Left lobe of liver (tissue), 2 donors: ENCODE measurements around the gene SULF2. TPM values are rescaled to one million over a fixed set of nuclear protein-coding genes. Genes with fewer than 3 reads are reported as not detected.

ENCODE experiments used
- ATAC-seq: fragments of 200-7000 bp; cut with Tn5 transposase; one replicate; pipeline ENCODE4 v1.9.1; 2020; ENCODE audit warnings: mild to moderate bottlenecking, moderate library complexity
- DNase-seq: peaks from one replicate; pipeline ENCODE4 v3.0.0-alpha.2; 2020; ENCODE audit warnings: low spot score
- total RNA-seq: library from RNA; stranded (reverse); gene quantifications from one replicate; pipeline ENCODE4 v1.2.1, GENCODE V29; 2021
- donor health status: DM: no; HTN: no; CAD: no; lungs with moderate emphysema.
- donor health status: DM: no; HTN: yes; CAD: no.

SULF2 gene
- total RNA-seq, 1 donor from 2014 or later = 110 TPM

DNA sequence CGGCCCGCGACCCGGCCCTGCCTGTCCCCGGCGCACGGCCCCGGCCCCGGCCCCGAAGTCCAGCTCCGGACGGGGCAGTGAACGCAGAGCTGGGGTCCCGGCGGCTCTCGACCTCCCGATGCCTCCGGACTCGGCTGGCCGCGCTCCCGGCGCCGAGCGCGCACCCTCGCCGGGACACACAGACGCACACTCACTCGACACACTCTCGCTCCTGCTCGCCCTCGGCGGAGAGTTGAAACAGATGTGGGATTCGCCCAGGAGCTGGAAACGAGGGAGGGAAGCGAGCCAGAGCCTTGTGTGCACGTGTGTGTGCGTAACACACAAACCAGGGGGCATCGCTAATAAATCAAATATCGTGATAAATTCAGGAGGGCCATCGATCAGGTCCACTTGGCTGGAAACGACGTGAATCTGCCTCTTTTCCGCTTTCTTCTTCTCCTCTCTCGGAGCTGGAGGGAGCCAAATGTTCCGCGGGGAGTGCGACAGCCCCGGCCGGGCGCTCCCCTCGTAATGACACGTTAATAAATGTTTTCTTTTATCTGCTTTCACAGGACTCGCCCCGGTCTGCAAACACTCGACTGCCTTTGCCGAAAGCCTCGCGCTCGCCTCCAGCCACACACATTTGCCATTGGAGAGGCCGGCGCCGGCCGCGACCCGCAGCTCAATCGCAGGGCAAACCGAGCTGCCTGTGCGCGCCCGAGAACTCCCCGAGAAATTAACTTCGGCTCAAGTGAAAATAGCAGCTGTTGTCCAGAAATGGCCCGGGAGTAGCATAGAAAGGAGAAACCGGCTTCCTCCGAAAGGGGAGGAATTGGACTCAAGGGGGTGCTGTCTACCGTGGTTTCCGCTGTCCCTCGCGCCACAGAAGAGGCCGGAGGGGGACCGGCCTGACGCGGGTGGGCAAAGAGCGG, 828 bp upstream of the SULF2 start:
- DNase-seq (peak; percentile 74), ATAC-seq (peak; percentile 67)

DNA sequence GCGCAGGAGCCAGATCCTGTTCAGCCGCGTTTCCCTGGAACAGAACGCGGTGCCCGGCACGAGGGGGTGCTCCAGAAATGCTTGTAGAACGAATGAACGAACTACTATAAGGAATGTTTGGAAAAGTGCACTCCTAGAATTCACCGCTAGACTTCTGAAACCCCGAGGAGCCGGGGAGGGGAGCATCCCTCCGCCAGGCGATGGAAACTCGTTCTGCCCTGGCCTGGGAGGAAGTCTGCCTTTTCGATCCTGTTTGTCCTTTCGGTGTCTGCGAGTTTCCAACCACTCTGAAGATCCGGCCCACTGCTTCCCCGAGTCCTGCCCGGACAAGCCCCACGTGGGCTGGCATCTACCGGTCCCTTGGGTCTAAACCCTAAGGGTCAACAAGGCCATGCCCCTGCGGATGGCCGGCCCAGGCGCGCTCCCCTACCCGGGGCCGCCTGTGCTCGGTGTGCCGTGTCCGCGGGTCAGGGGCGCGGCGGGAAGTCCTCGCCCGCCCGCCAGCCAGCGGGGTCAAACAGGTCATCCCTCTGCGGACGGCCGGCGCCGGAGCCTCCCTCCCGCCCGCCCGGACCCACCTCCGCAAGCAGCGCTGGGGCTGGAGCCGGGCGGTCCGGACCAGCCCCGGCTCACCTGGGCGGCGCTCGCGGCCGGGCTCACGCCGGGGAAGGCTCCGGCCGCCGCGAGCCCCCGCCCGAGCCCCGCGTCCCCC, 526 bp downstream of the SULF2 start:
- ATAC-seq (peak; percentile 46), DNase-seq (peak; percentile 63)

DNA sequence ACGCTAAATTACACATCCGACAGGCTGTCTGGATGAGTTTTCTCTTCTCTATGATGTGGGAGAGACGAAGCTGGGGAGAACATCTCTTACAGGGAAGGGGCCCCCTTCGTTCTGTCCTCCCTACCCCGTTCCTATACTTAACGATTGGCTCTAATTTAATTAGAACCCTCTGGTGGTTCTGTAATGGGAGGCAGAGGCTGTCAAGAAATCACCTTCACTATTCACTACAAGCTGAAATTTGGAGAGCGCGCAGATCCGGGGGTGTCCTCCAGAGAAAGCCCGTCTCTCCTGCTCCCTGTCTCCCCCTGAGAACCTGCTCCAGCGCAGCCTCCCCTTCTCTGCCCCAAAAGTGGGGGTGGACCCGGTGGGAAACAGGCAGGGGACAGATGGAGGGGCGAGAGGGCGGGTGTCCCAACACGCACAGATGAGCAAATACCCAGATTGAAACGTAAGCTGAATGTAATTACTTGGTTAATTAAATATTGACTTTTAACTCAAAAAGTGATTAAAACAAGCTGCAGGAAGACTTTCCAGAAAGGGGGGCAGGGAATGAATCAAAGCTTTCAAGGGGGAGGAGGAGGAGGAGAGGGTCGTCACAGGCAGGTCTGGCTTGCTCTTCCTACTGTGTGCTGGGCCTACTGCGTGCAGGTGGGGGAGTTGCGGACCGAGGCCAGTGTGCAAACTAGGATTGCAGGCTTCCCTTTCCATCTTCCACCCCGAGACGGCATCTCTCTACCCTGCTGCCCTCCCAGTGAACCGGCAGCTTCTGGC, 1.3 kb downstream of the SULF2 start:
- no peak for DNase-seq
- no peak for ATAC-seq

DNA sequence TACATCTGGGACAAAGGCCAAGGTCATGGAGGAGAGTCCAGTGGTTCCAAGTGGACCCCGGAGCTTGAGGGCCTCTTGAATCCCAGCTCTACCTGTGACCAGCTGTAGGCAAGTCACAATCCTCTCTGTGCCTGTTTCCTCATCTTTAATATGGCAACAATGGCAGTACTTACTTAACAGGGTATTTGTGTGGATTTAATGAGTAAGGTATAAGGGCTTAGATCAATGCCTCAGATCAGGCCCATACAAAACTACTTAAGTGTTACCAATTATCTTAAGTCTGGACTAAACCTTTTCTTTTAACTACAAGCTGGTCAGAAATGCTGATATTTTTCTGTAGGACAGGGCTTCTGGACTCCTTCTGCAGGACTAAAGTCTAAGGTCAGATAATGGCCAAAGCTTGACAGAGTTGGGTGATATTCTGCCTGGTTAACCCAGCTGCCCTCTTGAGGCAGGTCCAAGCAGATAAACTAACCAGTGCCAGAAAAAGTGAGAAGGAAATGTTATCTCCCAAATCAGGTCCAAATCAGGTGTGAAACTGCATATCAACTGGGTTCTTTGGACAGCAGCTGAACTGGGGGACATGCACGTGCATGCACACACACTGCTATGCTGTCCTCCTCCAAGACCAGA, 2.2 kb downstream of the SULF2 start:
- ATAC-seq = peak; percentile 55
- peak; percentile 60 for DNase-seq

DNA sequence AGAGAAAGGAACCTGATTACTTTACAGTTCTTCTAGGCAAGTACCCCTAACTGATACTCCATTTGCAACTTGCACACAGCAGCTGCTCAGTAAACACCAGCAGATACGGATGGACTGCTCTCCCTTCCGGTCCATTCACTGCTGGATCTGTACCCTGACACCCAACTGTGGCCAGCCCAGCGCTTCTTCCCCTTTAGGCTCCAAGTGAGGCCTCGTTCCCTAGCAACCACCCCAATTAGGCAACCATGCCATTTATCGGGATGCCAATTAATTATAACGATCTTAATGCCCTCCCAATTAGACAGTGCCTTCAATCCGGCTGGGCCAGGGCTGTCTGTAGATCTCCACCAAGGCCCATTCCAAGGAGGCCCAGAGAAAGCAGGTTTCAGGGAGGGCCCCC, 3.2 kb downstream of the SULF2 start:
- ATAC-seq (no peak), DNase-seq (no peak)

DNA sequence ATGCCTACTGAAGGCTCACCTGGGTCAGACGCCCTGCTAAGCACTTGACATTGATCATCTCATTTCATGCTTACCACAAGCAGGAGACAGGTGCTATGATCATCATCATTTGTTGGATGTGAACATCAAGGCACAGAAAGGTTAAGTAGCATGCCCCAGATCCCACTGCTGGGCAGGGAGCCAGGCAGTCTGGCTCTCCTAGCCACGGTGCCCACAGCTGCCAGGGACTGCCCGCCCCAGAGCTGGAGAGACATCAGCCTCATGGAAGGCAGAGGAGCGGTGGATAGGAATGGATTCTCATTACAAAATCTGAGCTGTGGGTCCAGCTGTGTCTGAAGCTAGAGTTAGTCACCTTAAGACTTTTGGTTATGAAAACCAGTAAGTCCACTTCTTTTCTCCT, 3.6 kb downstream of the SULF2 start:
- DNase-seq = peak; percentile 63

DNA sequence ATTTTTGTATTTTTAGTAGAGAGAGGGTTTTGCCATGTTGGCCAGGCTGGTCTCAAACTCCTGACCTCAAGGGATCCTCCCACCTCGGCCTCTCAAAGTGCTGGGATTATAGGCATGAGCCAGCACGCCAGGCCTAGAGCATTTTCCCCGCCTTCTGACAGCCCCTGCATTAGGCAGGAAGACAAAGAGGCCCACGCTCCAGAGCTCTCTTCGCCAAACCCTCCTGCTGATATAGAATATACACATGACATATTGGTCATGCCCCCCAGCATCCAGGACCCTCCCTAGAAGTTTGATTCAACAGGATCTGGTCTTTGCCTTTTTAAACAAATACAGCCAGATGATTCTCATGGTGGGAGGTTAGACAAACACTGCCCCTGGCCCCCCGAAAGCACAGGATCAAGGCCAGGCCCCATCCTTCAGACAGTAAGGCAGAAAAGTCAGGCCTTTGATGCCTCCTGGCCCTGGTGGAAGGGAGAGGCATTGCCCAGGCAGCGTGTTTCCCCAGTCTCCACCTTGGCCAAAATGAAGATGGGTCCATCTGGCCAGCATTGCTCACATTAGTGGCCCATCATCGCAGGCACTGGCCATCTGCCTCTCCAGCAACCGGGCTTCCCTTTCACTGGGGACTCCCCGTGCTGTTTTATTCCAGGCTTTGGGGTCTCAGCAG, 4.4 kb downstream of the SULF2 start:
- ATAC-seq = no peak

More for the DNA sequence above, 3.6 kb downstream of the SULF2 start:
- no peak for ATAC-seq

DNA sequence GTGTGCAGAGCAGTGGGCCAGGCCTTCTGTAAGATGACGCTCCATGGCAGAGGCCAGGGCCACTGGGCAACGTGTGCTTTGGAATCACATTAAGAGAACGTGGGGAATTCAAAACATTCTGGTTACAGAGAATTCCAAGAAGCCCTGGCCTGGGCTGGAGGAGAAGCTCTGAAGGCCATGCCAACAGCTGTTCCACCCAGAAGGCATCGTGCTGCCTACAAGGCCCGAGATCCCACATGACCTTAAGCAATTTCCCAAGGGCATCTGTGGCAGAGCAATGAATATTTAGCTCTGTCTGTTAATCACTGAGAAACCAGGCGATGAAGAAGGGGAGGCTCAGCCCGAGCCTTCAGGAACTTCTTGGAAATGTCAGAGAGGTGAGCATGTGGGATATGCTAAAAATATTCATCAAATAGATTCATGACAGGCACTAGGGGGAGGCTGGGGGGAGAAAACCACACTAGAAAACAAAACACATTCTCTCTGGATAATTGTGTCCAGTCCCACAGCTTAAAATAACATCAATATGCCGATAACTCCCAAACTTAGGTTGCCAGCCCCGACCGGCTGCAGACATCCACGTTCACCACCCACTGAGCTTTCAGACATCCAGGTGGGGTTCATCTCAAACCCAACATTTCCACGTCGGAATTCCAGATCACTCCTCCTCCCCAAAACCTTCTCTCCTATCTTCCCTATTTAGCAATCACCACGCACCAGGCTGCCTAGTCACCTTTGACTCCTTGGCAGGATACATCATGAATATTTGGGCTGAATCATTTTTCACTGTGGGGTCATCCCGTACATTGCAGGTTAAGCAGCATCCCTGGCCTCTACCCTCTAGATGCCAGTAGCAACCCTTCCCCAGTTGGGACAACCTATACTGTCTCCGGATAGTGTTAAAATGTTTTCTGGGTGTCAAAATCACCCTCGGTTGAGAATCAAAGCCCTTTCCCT, 6.6 kb downstream of the SULF2 start:
- ATAC-seq = peak; percentile 67
- peak; percentile 52 for DNase-seq

More for the DNA sequence above, 4.4 kb downstream of the SULF2 start:
- no peak for DNase-seq

DNA sequence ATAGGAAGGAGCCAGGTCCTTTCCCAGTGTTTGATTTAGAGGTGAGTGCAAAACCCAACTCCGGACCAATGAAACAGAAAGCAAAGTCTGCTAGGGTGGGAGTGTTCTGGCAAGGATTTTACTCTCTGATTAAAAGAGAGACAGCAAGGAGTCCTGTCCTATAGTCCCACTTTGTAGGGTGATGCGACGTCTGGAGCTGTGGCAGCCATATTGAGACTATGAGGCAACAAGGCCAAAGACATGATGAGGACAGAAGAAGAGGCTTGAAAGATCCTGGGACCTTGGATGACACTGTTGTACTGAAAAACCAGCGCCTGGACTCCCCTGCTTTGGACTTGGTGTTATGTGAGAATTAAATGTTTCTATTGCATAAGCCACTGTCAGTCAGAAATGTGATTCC, 8.1 kb downstream of the SULF2 start:
- DNase-seq = no peak

DNA sequence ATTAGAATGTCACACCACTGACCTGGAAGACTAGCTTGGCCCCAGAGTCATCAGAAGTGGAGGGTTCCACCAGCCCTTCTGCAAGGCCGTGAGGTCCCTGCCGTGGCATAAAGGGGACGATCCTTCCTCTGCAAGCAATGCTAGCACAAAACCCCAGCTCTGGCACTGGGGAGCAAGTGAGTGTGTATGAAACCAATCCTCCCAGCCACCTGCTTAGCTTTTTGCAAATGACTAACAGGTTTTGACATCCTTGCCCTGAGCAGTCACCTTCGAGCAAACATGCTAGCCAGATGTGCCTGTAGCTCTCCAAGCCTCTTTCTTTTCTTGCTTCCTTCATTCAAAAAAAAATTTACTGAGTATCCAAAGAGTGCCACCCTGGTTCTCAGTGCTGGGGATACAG, 8.6 kb downstream of the SULF2 start:
- DNase-seq = no peak
- ATAC-seq = no peak

More for the DNA sequence above, 8.1 kb downstream of the SULF2 start:
- no peak for ATAC-seq

DNA sequence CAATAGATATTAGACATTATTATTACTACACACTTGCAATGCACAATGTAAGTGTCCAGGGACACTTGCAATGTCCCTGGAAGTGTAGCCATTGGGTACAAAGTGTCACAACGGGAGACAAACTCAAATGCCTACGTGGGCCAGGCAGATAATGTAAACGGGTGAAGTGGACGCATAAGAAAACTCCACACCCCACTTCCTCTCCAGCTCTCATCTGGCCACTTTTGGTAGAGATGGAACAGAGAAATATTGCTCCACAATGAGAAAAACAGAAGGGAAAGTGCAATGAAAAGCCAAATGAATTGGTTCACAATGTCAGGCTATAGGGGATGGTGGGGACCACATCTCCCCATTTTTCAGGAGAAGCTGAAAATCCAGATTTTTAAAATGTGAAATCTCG, 9.4 kb downstream of the SULF2 start:
- no peak for ATAC-seq
- no peak for DNase-seq

DNA sequence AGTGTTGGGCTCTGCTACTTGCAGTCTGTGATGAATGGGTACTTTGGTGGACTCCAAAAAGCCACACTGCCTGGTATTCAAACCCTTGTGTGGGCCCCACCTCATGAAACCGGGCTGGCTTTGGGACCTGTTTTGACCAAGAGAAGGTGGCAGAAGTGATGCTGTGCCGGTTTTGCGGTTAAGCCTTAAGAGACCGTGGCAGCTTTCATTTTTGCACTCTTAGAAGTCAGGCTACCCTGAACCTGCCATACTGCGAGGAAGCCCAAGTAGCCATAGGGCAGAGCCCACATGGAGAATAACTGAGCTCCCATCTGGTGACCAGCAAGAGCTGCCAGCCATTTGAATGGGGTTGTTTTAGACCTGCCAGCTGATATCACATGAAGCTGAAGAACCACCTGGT, 10.2 kb downstream of the SULF2 start:
- no peak for DNase-seq
- no peak for ATAC-seq

DNA sequence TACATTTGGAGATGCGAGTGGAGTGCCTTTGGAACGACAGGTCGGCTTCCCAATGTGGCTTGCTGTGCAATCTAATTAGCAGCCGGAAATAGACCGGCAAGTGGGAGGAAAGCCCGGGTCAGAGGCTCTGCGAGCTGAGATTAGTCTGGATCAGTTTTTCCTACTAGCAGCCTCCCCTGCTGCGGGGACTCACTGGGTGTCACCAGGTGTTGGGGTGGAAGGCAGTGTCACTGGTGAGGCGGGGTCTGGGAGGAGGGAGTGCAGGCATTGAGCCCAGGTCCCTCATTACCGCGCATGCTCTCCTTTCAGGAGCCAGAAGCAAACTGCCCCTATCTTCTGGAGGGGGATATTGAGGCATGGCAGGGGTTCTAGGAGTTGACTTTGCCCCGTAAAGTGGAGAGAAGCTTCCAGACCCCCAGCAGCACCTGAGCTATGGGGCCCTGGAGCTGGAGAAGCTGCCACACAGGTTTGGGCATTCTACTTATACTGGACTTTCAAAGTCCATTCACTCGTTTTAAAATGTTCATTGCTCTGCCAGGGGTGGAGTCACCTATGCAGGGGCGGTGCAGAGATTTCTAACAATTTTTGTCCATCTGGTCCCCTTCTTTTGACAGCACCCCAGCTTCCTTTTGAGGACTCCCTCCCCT, 11.0 kb downstream of the SULF2 start:
- ATAC-seq (peak; percentile 27), DNase-seq (no peak)

DNA sequence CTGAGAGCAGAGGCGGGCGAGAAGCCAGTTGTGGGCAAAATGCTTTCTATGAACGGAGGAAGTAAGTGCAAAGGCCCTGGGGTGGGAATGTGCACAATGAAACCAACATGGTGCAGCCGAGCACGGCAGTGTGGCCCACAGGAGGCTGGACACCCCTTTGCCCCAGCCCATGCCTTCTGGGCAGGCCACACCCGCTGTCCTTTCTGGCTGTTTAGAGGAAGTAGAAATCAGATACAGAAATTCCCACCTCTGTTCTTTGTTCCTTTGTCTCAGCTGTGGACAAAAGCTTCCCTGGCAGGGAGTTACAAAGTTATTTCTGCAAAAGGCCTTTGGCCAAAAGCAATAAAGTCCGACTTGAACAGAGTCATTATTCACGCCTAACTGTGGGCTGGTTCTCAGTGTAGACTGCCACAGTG, 11.9 kb downstream of the SULF2 start:
- ATAC-seq (peak; percentile 19), DNase-seq (no peak)

DNA sequence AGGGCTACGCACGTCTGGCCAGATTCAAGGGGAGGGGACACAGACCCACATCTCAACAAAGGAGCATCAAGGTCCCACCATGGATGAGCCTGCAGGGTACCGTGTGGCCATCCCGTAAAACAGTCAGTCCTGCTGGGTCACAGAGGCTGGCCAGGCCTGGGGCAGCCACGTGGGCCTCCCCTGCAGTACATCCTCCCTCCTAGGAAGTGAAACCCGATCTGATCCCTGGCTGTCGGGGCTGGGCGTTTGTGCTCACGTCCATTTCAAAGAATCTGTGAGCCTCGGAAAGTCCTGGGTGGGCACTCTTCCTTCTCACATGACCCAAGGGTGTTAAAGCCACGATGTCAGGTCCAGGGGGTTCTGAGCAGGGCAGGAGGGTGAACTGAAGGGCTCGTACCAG, 14.3 kb downstream of the SULF2 start:
- ATAC-seq = no peak

DNA sequence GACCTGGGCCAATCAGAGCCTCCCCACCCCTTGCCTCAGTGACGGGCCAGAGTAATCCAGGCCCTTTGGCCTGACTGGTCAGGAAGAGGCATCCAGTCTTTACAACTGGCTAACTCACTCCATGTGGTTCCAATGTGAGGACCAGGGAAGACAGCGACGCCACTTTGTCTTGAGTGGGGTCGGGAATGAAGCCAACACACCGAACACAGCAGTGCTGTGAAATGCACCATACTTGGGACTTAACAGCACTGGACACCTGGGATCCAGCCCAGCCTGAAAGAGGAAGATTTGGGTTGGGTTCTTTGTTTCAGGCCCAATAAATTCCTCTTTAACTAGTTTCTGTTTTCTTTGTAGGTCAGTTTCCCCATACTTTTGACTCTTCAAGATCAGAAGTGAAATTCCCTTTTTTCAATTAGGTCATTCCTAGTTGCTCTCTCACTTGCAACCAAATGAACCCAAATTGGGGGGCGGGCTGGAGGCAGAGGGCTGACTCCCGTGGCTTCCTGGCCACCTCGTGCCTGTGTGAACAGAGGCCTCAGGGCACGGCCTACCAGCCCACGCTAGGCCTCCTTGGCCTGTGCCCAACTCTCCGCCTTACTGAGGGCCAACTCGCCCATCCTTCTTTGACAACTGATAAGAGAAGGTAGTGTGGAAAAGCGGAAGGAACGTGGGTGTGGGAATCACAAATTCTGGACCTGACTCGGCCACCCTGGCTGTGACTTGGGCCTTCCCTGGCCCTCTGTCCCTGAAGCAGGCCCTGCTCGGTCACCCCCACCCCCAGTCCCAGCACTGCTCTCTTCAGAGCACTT, 17.1 kb downstream of the SULF2 start:
- ATAC-seq (peak; percentile 74), DNase-seq (peak; percentile 69)

More for the DNA sequence above, 14.3 kb downstream of the SULF2 start:
- no peak for DNase-seq

DNA sequence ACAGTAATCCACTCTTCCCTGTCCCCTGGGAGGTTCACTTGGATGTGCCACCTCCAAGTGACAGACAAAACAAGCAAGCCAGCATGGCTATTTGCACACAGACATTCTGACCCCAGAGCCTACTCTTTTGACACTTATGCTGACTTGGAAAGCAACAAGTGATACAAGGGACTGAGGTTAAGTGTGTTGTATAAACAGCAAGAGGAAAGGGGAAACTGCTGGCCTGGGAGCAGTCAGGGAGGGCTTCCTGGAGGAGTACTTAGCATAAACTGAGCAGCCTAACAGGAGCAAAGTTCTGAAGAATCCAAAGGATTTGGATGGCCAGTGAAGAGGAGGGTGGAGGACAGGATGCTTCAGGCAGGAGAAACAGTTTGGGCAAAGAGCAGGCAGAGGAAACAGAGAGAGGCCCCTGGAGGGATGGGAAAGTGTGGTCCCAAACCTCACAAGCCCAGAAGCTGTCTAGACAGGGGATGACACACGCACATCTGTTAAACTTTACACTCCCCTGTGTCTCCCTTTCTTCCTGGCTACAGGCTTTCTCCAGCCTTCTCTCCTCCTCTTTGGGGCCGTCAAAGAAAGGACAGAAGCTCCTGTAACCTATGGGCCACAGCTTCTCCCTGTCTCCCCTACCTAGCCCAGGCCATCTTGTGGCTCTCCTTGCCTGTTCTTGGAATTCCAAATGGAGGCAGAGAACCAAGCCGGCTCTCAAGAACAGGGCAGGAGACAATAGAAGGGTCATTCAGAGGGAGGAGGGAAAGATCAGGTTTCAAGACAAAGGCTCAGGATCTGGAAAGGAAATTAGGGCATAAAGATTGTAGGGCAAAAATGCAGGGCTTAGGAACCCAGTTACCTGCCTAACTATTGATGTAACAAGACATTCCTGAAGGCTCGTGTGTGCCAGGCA, 19.3 kb downstream of the SULF2 start:
- DNase-seq (no peak), ATAC-seq (peak; percentile 44)
